ENCODE data around the gene BPGM. TPM values are rescaled to one million over a fixed set of nuclear protein-coding genes. Genes with fewer than 3 reads are reported as not detected.

BPGM gene
- total RNA-seq, 1 donor from 2014 or later, result 21.1 TPM

GRCh38 chr7:134619627-134620331, 26.9 kb upstream of the BPGM start:
- Mint-ChIP-seq H3K4me3 (no peak overlapping the region), H3K27ac (ENCODE audit: unreplicated experiment) (no peak overlapping the region)

GRCh38 chr7:134622303-134622995, 24.2 kb upstream of the BPGM start:
- TF ChIP-seq CTCF (conservative IDR thresholded peaks at IDR 0.05), result no peak
- Mint-ChIP-seq H3K27ac (ENCODE audit: unreplicated experiment) (no peak overlapping the region), H3K4me3 (no peak overlapping the region), H3K9me3 (no peaks in the 10 kb centered on the region), H3K27me3 (ENCODE audit: low read depth) (peaks cover 58% of the 10 kb centered on the region), H3K36me3 (ENCODE audit: low read depth) (no peaks in the 10 kb centered on the region), H3K4me1 (no peaks in the 10 kb centered on the region)
- no peak for DNase-seq (ENCODE audit: low read depth, low spot score)

More at GRCh38 chr7:134619627-134620331, 26.9 kb upstream of the BPGM start:
- Mint-ChIP-seq H3K4me1 (no peaks in the 10 kb centered on the region), H3K36me3 (ENCODE audit: low read depth) (no peaks in the 10 kb centered on the region), H3K27me3 (ENCODE audit: low read depth) (peaks cover 39% of the 10 kb centered on the region), H3K9me3 (no peaks in the 10 kb centered on the region)
- no peak for TF ChIP-seq CTCF (conservative IDR thresholded peaks at IDR 0.05)
- no peak for DNase-seq (ENCODE audit: low read depth, low spot score)

GRCh38 chr7:134623193-134623592, 23.5 kb upstream of the BPGM start:
- DNase-seq (ENCODE audit: low read depth, low spot score), result no peak
- Mint-ChIP-seq H3K4me1 (no peaks in the 10 kb centered on the region), H3K27ac (ENCODE audit: unreplicated experiment) (no peak overlapping the region), H3K4me3 (no peak overlapping the region), H3K27me3 (ENCODE audit: low read depth) (peaks cover 63% of the 10 kb centered on the region), H3K9me3 (no peaks in the 10 kb centered on the region), H3K36me3 (ENCODE audit: low read depth) (no peaks in the 10 kb centered on the region)
- TF ChIP-seq CTCF (conservative IDR thresholded peaks at IDR 0.05), result no peak

GRCh38 chr7:134625550-134625949, 21.1 kb upstream of the BPGM start:
- H3K4me1 Mint-ChIP-seq, result no peaks in the 10 kb centered on the region
- H3K27me3 Mint-ChIP-seq (ENCODE audit: low read depth), result peaks cover 72% of the 10 kb centered on the region
- TF ChIP-seq CTCF (conservative IDR thresholded peaks at IDR 0.05), result no peak
- no peaks in the 10 kb centered on the region for H3K36me3 Mint-ChIP-seq (ENCODE audit: low read depth)
- DNase-seq (ENCODE audit: low read depth, low spot score), result no peak
- no peak overlapping the region for H3K4me3 Mint-ChIP-seq
- no peak overlapping the region for H3K27ac Mint-ChIP-seq (ENCODE audit: unreplicated experiment)
- H3K9me3 Mint-ChIP-seq, result no peaks in the 10 kb centered on the region

GRCh38 chr7:134627109-134627774, 19.4 kb upstream of the BPGM start:
- H3K9me3 Mint-ChIP-seq, result no peaks in the 10 kb centered on the region
- no peaks in the 10 kb centered on the region for H3K36me3 Mint-ChIP-seq (ENCODE audit: low read depth)
- H3K27ac Mint-ChIP-seq (ENCODE audit: unreplicated experiment), result no peak overlapping the region
- no peak for DNase-seq (ENCODE audit: low read depth, low spot score)
- no peak for TF ChIP-seq CTCF (conservative IDR thresholded peaks at IDR 0.05)
- H3K4me3 Mint-ChIP-seq, result no peak overlapping the region
- H3K27me3 Mint-ChIP-seq (ENCODE audit: low read depth), result peaks cover 75% of the 10 kb centered on the region
- no peaks in the 10 kb centered on the region for H3K4me1 Mint-ChIP-seq

Measured in neural crest cell (in vitro differentiated cells).